ENCODE data around the gene ZNF668. TPM values are rescaled to one million over a fixed set of nuclear protein-coding genes. Genes with fewer than 3 reads are reported as not detected.
"Not testable (repeated sequence)": the region's sequence is repeated elsewhere in the genome, so short reads cannot be mapped to it uniquely, and the experiment has no call there.

Gene ZNF668
- total RNA-seq, 2 experiments from 2014 or later: 4.5 to 6.0 TPM

- no peak overlapping the region for H3K27ac ChIP-seq (ENCODE audit: low read depth in 1 of 2, low read length in 2 of 2)
- no peaks in the 10 kb centered on the region for H3K36me3 ChIP-seq (ENCODE audit: insufficient read depth, low read length)
- no peak overlapping the region for H3K4me3 ChIP-seq (ENCODE audit: low read length)
- TF ChIP-seq CTCF (IDR thresholded peaks at IDR 0.05): no peak
- POLR2A ChIA-PET: no interaction called here
- no peak overlapping the region for H3K4me3 Mint-ChIP-seq
- H3K27me3 Mint-ChIP-seq: peaks cover 34% of the 10 kb centered on the region
- no peak for ATAC-seq (ENCODE audit: poor library complexity)
- no peak overlapping the region for H3K27ac Mint-ChIP-seq
- CTCF ChIA-PET: no interaction called here
- peaks cover 13% of the 10 kb centered on the region for H3K4me1 Mint-ChIP-seq (ENCODE audit: low read depth)
- intact Hi-C loops (cut with DNase I, micrococcal nuclease): no loop called here
- H3K9me3 Mint-ChIP-seq: no peaks in the 10 kb centered on the region
- H3K36me3 Mint-ChIP-seq (ENCODE audit: low read depth): no peaks in the 10 kb centered on the region
- peaks cover 3% of the 10 kb centered on the region for H3K4me1 ChIP-seq (ENCODE audit: insufficient read depth, low read length)
- DNase-seq: no peak
- H3K9me3 ChIP-seq (ENCODE audit: control insufficient read depth in 1 of 2, insufficient read depth in 1 of 2, low read length in 2 of 2): no peaks in the 10 kb centered on the region
- peaks cover under 1 to 13% of the 10 kb centered on the region in 2 experiments for H3K27me3 ChIP-seq (ENCODE audit: control insufficient read depth in 1 of 2, insufficient read depth in 2 of 2, low read length in 2 of 2)
Measured at GRCh38 chr16:31016018-31016417, 58.0 kb downstream of the ZNF668 start.

- H3K27ac Mint-ChIP-seq; CTCF ChIA-PET; H3K4me1 ChIP-seq (ENCODE audit: insufficient read depth, low read length); ATAC-seq (ENCODE audit: poor library complexity); DNase-seq; H3K4me3 ChIP-seq (ENCODE audit: low read length); H3K36me3 Mint-ChIP-seq (ENCODE audit: low read depth); H3K36me3 ChIP-seq (ENCODE audit: insufficient read depth, low read length); intact Hi-C loops (cut with DNase I, micrococcal nuclease); H3K27ac ChIP-seq (ENCODE audit: low read depth in 1 of 2, low read length in 2 of 2); H3K9me3 ChIP-seq (ENCODE audit: control insufficient read depth in 1 of 2, insufficient read depth in 1 of 2, low read length in 2 of 2); POLR2A ChIA-PET; H3K9me3 Mint-ChIP-seq: not testable (repeated sequence)
- peaks cover 23% of the 10 kb centered on the region for H3K4me1 Mint-ChIP-seq (ENCODE audit: low read depth)
- H3K27me3 ChIP-seq (ENCODE audit: control insufficient read depth in 1 of 2, insufficient read depth in 2 of 2, low read length in 2 of 2): peaks cover 2 to 13% of the 10 kb centered on the region in 2 experiments
- H3K27me3 Mint-ChIP-seq: peaks cover 36% of the 10 kb centered on the region
- H3K4me3 Mint-ChIP-seq: peak overlapping the region; percentile 63
Measured at GRCh38 chr16:31013292-31013691, 60.7 kb downstream of the ZNF668 start.

GRCh38 chr16:31011815-31012214 is 62.2 kb downstream of the ZNF668 start:
- intact Hi-C loops (cut with DNase I, micrococcal nuclease); H3K9me3 Mint-ChIP-seq; H3K27ac ChIP-seq (ENCODE audit: low read depth in 1 of 2, low read length in 2 of 2); H3K4me3 ChIP-seq (ENCODE audit: low read length); POLR2A ChIA-PET; H3K4me1 ChIP-seq (ENCODE audit: insufficient read depth, low read length); ATAC-seq (ENCODE audit: poor library complexity); DNase-seq; H3K36me3 ChIP-seq (ENCODE audit: insufficient read depth, low read length); H3K9me3 ChIP-seq (ENCODE audit: control insufficient read depth in 1 of 2, insufficient read depth in 1 of 2, low read length in 2 of 2); H3K27ac Mint-ChIP-seq; CTCF ChIA-PET; H3K36me3 Mint-ChIP-seq (ENCODE audit: low read depth): not testable (repeated sequence)
- peaks cover 36% of the 10 kb centered on the region for H3K27me3 Mint-ChIP-seq
- peaks cover 2 to 13% of the 10 kb centered on the region in 2 experiments for H3K27me3 ChIP-seq (ENCODE audit: control insufficient read depth in 1 of 2, insufficient read depth in 2 of 2, low read length in 2 of 2)
- H3K4me1 Mint-ChIP-seq (ENCODE audit: low read depth): peaks cover 23% of the 10 kb centered on the region
- peak overlapping the region; percentile 87 for H3K4me3 Mint-ChIP-seq

Other genes starting within 250 kb of the ZNF668 start
- 10 to 100 TPM; 17.8 to 19.1 TPM for gene BCL7C, start 180.2 kb downstream of the ZNF668 start, total RNA-seq
- under 1 TPM in 1 of 2 experiments, not detected in 1; 0.20 TPM for gene CTF1, start 177.6 kb downstream of the ZNF668 start, total RNA-seq
- gene FBXL19, start 150.7 kb downstream of the ZNF668 start, total RNA-seq: 1 to 10 TPM; 7.5 to 8.9 TPM
- 1 to 10 TPM; 3.0 to 4.5 TPM for gene ORAI3, start 125.2 kb downstream of the ZNF668 start, total RNA-seq
- 10 to 100 TPM; 40.1 to 41.2 TPM for gene SETD1A, start 116.5 kb downstream of the ZNF668 start, total RNA-seq
- gene HSD3B7, start 89.0 kb downstream of the ZNF668 start, total RNA-seq: under 1 TPM in 1 of 2 experiments, not detected in 1; 0.11 TPM
- 1 to 10 TPM; 2.9 to 3.1 TPM for gene STX1B, start 63.6 kb downstream of the ZNF668 start, total RNA-seq
- 10 to 100 TPM; 54.1 to 55.2 TPM for gene STX4, start 40.7 kb downstream of the ZNF668 start, total RNA-seq
- 10 to 100 TPM; 14.3 to 16.6 TPM for gene ZNF646, start 182 bp upstream of the ZNF668 start, total RNA-seq
- 1 to 10 TPM; 3.5 to 3.9 TPM for gene PRSS53, start 14.7 kb upstream of the ZNF668 start, total RNA-seq
- 10 to 100 TPM; 19.0 to 19.2 TPM for gene VKORC1, start 20.6 kb upstream of the ZNF668 start, total RNA-seq
- 1 to 10 TPM; 4.3 to 5.8 TPM for gene BCKDK, start 34.1 kb upstream of the ZNF668 start, total RNA-seq
- gene KAT8, start 43.4 kb upstream of the ZNF668 start, total RNA-seq: 100 to 1,000 TPM; 114 to 124 TPM
- not detected for gene PRSS8, start 61.5 kb upstream of the ZNF668 start, total RNA-seq
- gene PRSS36, start 75.8 kb upstream of the ZNF668 start, total RNA-seq: under 1 TPM; 0.33 to 0.56 TPM
- 100 to 1,000 TPM; 699 to 733 TPM for gene FUS, start 105.9 kb upstream of the ZNF668 start, total RNA-seq
- 1 to 10 TPM; 8.1 to 8.5 TPM for gene PYCARD, start 128.5 kb upstream of the ZNF668 start, total RNA-seq
- gene TRIM72, start 139.9 kb upstream of the ZNF668 start, total RNA-seq: under 1 TPM in 1 of 2 experiments, not detected in 1; 0.17 TPM
- not detected for gene PYDC1, start 142.9 kb upstream of the ZNF668 start, total RNA-seq
- 1 to 10 TPM; 1.8 to 4.3 TPM for gene ITGAM, start 185.7 kb upstream of the ZNF668 start, total RNA-seq